ENCODE data around the gene CR1L.

- TF ChIP-seq CTCF (conservative IDR thresholded peaks at IDR 0.05; ENCODE audit: low read length) = no peak
- no peak for TF ChIP-seq EZH2phosphoT487 (IDR thresholded peaks at IDR 0.05; ENCODE audit: borderline replicate concordance)
Measured at GRCh38 chr1:207646944-207647579, 2.1 kb downstream of the CR1L start.

Measured in Loucy (cell line).